HG03520 (cell line): ENCODE measurements around the gene MYOG.

Experiments
- ATAC-seq: cut with Tn5 transposase; IDR thresholded peaks from one replicate; pipeline ENCODE4 v1.9.1; 2021; ENCODE audit warnings: mild to moderate bottlenecking, moderate library complexity; ENCODE audit not compliant: unreplicated experiment

The MYOG gene

DNA sequence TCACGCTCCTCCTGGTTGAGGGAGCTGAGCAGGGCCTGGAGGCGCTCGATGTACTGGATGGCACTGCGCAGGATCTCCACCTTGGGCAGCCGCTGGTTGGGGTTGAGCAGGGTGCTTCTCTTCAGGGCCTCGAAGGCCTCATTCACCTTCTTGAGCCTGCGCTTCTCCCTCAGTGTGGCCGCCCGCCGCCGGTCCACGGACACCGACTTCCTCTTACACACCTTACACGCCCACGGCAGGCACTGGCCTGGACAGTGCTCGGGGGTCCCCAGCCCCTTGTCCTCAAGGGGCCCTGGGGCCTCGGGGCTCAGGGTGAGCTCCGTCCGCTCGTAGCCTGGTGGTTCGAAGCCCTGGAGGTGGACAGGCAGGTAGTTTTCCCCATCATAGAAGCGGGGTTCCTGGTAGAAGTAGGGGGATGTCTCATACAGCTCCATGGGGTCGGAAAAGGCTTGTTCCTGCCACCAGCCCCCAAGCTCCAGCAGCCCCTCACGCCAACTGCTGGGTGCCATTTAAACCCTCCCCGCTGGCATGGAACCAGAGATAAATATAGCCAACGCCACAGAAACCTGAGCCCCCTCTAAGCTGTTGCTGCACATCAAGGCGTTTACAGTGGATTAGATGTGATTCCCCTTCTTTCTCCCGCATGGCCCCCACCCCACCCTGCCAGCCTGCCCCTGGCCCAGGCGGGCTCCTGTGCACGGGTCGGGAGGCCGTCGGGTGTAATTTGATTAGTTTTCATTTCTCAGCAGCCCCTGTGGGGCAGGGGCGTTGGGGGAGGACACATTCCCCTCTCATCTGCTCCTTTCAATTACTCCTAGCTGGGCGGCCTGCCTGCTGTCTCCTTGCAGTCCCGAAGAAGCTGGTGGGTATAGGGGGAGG lies at the start of gene MYOG:
TSS of gene MYOG (minus strand) at position 485 of the 879 bp plus-strand sequence. CDS start at position 434, 51 bp downstream.
- no peak for ATAC-seq

DNA sequence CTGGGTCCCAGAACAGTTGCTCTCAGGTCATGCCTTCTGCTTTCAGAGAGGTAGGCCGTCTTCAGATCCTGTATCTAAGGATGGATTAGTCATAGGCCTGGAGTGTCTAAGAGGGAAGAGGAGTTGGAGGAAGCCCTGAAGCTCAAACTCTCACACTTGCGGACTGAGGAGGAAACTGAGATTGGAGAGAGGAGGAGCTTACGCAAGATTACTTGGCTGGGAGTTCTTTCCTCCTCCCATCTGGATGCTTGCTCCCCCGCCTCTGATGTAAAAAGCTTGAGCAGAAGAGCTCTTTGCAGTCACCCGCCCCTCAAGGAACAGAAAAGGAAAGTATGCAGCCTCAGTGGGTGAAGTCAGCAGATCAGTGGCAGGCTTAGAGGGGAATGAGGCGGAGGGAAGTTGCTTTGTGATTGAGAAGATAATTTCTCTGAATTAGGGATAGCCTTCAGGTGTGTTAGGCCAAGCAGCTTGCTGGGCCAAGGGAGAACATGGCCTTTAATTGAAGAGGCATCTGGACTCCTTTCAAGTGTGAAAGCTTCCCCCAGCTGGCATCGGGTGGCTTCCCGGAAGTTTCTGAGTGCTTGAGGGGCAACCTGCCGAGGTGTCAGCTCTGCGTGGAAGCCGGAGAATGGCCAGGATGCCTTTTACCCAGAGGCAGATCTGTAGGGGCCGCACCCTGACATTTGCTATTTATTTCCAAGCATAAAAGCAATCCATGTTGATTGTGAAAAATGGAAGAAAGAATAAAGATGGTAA lies 48.3 kb upstream of the MYOG start:
- ATAC-seq: no peak

DNA sequence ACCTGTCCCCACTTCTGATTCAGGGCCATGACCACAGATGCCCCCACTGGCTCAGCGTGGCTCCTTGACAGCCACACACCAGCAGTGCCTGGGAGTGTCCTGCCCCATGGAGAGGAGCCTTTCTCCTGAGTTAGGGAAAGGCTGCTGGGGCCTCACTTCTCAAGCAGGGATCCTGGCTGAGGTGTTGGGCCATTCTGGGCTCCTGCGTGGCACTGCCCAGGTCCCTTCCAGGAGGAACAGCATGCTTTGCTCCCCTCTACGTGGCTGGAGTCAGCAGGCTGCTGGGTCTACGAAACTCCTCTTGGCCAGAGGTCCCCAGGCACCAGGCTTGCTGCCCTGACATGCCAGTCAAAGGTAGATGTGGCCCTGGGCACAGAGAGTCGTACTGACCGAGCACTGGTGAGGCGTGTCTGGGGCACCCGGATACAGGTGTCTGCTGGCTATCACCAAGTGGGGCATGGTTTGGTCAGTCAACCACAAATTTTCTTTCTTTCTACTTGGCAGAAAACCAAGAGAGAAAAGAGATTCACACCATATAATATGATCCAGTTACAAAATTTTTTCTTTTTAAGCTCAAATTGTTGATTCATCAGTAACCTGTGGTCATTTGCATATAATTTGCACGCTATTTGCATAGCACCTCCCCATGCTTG lies 45.9 kb upstream of the MYOG start:
- ATAC-seq: no peak

DNA sequence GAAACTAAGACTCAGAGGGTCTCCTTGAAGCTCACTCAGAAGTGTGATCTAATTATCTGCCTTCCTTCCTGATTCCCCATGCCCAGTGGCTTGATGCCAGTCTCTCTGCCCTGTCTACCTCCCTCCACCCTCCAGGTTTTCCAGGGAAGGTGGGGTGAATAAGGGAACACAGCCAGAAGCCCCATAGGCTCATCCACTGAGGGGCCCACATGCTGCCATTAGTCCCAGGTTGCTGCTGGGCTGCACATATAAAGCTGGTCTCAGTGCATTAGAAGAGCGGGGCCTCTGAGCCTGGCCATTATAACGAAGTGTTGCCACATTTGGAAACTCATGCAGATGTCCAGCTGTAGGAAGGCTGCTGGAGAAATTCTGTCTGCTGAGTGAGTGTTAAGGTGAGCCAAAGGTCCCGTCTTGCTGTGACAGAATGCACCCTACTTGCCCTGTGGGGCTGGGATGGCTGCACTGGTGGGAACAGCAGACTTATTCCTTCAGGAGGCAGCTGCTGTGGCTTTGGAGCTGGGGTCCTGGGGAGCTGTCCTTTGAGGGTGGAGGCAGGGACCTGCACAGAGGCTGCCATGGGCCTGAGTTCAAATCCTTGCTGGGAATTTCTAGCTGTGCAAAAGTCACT lies 44.7 kb upstream of the MYOG start:
- ATAC-seq: no peak

DNA sequence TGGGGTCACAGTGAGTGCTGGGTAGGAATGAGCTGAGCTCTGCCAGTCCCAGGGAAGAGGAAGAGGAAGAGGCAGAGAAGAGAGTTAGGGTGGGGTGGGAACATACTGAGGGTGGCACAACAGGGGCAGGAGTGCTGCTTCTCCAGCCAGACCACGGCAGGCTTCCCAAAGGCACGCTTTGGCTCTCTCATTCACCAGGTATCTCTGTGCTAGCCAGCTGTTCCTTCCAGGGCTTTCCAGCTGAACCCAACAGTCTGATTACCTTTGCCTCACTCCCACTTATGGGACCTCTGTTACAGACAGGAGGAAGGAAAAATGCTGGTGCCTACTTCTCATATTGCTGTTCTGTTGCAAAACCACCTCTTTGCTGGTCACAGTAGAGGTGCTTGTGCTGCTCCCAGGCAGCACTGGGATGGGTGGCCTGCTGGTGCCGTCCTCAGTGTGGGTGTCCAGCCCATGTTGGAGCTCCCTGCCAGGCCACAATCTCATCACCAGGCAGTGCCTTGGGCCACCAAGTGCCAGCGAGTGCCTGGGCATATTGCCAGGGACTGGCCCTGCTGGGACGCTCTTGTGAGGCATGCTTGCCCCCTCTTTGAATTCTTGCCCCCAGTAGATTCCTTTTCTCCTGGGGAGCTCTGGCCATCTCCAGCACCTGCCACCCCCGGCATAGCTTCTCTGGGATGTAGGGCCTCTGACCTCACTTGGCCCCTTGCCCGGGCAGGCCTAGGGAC lies 43.9 kb upstream of the MYOG start:
- ATAC-seq: no peak

DNA sequence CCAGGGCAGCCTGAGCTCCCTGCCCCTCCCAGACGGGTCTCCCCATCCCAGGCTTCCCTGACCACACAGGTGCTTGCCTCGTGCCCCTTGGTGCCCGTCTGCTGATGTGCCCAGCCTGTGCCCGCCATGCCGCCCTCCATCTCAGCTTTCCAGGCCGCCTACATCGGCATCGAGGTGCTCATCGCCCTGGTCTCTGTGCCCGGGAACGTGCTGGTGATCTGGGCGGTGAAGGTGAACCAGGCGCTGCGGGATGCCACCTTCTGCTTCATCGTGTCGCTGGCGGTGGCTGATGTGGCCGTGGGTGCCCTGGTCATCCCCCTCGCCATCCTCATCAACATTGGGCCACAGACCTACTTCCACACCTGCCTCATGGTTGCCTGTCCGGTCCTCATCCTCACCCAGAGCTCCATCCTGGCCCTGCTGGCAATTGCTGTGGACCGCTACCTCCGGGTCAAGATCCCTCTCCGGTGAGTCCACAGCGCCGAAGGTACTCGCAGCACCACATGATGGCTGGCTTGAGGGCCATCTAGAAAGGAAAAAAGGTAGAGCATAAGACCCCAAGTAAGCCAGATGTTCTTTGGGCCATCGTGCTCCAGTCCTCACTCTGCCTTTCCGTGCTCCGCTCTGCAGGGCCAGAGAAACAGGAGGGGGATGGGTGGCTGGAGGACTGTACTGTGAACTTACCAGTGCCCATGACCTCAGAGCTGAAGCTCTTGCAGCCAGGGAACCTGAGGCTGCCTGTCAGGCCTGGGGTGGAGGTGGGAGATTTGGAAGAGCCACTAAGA lies 43.1 kb upstream of the MYOG start:
- no peak for ATAC-seq

DNA sequence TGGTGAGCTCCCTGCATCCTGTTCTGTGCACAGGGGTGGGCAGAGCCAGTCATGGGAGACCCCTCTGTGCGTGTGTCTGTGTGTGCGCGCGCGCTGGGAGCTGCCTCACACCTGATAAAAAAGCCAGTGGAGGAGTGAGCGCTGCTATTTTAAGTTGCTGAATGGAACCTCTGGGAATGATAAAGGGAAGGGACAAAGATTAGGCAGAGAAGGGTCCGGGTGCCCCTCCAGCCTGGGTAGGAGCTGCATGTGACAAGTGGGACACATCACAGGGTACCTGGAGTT lies 42.6 kb upstream of the MYOG start:
- ATAC-seq: no peak

DNA sequence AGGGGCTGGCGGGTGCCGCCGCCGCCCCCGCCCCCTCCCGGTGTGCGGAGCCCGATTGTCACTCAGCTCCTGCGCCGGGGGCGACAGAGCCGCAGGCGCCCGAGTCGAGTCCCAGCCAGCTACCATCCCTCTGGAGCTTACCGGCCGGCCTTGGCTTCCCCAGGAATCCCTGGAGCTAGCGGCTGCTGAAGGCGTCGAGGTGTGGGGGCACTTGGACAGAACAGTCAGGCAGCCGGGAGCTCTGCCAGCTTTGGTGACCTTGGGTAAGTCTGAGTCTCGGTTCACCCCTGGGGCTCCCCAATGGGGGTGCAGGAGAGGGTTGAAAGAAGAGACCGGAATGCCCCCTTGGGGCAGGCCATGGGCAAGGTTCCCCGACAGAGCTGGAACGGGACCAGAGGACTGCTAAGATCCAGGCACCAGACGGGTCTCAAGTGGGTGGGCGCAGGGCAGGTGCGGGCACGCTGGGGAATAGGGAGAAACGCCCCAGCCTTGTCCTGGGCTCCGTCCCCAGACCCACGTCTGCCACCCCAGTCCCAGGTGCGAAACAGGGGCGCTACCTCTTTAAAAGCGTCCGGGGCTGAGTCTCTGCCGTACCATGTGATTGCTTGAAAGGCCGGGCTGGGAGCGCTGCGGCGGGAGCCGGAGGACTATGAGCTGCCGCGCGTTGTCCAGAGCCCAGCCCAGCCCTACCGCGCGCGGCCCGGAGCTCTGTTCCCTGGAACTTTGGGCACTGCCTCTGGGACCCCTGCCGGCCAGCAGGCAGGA lies 42.0 kb upstream of the MYOG start, which contains the start of gene ADORA1:
TSS of gene ADORA1 (plus strand) at position 61 of the 765 bp plus-strand sequence. CDS start 1,116 bp downstream, outside the sequence.
- no peak for ATAC-seq

DNA sequence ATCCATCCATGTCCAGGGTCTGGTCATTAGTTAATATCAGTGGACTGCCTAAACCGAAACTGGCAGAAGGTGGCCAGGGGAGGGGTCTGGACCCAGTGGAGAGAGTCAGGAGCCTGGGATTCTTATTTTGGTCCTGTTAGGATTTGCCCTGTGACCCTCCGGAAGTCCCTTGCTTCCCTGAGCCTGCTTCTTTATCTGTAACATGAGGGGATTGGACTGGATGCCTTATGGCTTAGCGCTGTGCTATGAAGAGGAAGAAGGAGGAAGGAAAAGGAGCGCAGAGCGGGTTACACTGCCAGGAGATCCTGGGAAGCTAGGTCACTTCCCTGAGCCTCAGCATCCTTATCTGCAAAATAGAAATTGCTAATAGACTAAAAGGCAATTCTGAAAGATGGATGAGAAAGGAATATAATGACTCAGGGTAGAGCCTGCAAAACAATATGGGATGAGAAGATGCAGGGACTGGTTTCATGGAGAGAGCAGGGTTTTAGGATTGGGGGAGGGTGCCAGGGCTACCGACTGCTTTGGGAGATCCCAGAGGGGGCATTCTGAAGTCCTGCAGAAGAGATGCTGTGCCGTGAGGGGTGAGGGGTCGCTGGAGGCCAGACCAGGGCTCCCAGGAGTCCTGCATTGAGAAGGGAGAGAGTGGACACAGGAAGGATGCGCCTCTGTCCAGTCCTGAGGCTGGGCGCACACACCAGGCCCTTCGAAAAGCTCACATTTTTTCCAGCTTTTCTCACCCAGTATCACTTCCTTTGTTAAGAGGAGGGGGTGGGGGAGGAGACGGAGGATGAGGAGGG lies 41.3 kb upstream of the MYOG start:
- ATAC-seq: no peak

DNA sequence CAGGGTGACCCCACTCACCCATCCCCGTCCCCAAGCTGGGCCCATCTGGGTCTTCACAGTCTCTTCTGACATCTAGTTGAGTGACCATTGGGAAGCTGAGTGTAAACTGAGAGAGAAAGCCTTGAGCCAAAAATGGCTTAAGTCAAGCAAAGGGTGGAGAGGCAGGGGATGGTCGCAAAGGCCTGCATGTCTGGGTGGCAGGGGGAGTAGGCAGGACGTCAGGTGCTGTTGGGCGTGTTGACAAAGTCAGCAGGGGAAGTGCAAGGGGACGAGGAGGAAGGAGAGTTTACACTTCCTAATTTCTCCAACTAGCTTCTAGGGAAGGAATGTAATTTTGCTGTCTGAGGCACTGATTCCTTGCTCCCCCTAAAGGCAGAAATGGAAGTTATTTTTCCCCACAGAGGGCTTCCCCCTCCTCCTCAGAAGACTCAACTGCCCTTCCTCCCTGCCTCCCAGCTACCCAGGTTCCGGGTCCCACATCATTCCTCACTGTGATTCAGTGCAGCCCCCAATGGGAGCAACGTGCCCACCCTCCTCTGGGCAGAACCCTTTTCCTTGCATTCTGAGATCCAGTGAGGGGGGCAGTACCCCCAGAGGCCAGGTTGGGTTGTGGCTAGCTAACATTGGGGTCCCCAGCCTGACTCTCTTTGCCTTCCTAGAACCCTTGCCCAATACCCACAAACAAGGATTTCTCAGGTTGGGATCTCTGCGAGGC lies 40.5 kb upstream of the MYOG start:
- ATAC-seq: no peak

DNA sequence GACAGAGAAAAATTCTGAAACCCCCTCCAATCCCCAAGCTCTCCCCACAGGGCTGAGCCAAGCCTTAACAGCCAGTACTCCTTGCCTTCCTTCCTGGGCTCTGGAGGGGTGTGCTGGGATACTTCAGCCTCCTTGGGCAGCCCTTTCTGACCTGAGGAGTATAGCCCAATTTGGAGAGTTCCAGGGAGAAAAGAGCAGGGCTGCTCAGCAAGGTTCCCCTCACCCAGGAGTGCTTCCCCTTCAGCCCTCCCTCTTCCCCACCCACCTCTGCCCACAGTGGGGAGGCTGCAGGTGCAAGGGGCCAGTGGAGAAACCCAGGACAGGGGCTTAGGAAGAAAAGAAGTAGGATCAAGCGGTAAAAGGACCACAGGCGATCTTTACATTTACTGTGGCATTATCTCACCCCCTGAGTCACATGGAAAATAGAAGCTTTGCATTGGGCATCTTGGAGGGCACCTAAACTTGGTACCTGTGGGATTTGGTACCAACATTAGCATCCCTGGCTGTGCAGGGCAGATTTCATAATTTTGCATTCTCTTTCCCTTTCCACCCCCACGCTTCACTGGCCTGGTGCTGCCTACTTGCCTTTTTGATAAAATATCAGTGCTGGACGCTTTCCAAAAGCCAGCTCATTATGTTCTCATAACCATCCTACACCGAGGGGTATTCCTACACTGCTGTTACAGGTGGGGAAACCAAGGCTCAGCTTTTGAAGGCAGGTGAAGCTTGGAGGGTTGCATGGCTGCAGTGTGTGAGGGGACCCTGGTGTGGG lies 38.9 kb upstream of the MYOG start:
- ATAC-seq: no peak

DNA sequence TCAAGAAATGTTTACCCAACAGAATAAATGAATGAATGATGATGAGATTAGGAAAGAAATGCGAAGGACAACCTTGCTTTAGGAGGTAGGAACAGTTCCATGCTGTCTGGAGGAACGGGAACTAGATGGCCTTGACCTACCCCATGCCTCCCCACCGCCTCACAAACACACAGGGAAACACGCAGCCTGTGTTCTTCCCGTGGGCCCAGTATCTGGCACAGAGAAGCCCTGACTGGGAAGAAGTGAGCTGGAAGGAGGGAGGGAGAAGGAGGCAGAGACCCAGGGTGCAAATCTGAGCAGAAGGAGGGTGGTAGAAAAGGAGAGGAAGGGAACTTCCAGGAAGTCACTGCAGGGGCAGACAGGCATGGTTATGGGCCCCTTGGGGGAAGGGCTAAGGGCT lies 38.2 kb upstream of the MYOG start:
- ATAC-seq: no peak

DNA sequence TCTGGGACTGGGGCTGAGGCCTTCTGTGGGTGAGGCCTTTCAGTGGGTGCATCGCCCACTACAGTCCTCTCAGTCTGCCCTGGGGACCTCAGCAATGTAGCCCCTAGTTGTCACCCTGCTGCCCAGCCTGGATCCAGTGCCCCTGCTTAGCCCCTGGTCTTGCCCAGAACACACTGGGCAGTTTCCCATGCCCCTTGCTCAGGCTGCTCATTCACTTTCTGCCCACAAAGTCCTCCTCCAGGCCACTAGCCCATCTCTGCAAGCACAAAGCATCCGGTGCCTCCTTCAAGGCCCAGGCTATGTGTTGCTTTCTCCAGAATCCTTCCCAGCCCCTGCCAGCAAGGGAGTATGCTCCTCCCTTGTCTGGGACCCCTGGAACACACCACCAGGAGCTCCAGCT lies 36.3 kb upstream of the MYOG start:
- ATAC-seq: no peak

DNA sequence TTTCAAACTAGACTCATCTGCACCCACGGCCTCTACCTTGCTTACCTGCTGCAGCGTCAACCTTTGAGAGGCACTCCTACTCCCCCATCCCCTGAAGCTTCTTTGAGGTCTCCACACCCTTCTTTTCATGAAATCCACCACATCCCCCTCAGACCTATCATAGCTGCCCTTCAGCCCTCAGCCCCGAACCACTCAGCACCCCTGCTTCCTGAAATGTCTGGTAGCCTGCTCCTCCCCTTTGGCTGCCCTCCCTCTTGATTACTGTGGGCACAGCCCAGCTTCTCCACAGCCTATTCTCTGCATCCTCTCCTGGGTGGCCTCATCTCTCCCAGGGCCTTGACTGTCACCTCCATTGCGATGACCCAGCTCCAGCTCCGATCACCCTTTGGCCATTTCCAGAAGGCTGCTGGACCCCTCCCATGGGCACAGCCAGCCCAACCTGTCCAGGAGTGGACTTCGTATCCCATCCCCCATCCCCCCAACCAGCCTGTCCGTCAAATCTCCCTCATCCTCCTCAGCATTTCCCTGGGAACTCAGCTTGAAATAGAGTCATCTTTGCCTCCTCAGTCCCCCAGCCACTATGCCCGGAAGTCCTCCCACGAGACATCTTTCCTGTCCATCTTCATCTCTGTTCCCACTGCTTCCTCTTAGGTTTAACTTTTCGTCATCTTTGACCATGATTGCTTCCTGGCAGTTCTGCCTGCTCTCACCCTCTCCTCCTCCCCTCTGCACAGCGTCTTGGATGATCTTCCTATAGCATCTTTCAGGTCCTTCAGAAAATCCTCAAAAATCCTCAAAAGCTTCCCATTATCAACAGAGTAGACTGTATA lies 35.6 kb upstream of the MYOG start:
- no peak for ATAC-seq

DNA sequence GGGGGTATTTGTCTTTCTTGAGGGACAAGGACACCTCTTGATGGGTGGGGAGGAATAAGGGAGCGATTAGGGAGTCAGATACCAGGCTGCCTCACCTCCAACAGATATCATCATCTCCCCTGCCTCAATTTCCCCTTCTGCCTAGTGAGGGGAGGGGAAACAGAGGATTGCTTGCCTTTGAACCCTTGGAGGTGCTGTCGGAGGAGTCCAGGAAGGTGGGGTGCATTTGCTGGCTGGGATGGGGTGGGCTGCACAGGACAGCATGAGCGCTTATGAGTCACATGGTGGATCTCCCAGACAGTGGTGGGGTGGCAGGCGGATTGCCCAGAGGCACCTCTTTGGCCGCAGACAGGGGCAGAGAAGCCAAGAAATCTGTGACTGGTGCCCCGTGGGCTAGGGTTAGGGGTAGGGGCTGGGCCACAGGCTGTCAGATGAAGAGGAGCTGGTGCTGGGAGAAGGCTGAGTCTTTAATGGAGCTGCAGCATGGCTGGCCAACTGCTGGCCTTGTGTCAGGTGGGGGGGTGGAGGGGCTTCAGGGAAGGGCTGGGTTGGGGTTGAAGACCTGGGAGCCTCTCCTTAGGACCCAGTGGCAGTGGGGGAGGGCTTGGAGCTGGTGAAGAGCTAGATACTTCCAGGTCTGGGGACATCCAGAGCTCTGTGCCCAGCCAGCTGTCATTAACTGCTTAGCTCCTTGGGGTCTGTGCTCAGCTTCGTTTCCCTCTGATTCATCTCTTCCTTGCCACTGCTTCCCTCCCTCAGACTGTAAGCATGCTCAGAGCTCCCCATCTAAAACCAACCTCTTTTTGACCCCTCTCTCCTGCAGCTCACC lies 34.7 kb upstream of the MYOG start:
- no peak for ATAC-seq
